Measurements from ENCODE around the gene RPP25L. TPM values are rescaled to one million over a fixed set of nuclear protein-coding genes. Genes with fewer than 3 reads are reported as not detected.
A peak's percentile ranks its signal among the peaks of the same experiment; 100 is the strongest.

The RPP25L gene
- total RNA-seq = 10 to 100 TPM; 52.1 to 53.2 TPM

GRCh38 chr9:34611811-34612787, at the start of gene RPP25L:
Gene RPP25L (minus strand): TSS chr9:34612097. CDS start chr9:34611296, 801 bp downstream.
- Histone ChIP-seq H3K36me3 (peaks cover 9 to 10% of the 10 kb centered on the region in 2 donors), H3K9me3 (no peaks in the 10 kb centered on the region), H3K27me3 (replicated peaks; ENCODE audit: insufficient read depth) (no peaks in the 10 kb centered on the region), H3K27ac (peak within 1 kb of the TSS; percentile 76 to 89), H3K4me3 (peak within 1 kb of the TSS; percentile 69 to 70), H3K4me1 (replicated peaks) (peaks cover 4% of the 10 kb centered on the region)
- DNase-seq (ENCODE audit: low spot score) = peak; percentile 82
- TF ChIP-seq POLR2A (IDR thresholded peaks at IDR 0.05) (peak; percentile 98), CTCF (IDR thresholded peaks at IDR 0.05) (peak in 2 of 4 experiments; percentile 14 to 21), POLR2AphosphoS5 (IDR thresholded peaks at IDR 0.05) (peak; percentile 91)
- WGBS = under 1% methylated on average over 77 of the region's 77 CpGs
- intact Hi-C loops (cut with DNase I) = loop anchor here (2.0 kb wide), 1 partner anchor 25 kb away; the partner anchor contains the start of gene SIGMAR1

DNA sequence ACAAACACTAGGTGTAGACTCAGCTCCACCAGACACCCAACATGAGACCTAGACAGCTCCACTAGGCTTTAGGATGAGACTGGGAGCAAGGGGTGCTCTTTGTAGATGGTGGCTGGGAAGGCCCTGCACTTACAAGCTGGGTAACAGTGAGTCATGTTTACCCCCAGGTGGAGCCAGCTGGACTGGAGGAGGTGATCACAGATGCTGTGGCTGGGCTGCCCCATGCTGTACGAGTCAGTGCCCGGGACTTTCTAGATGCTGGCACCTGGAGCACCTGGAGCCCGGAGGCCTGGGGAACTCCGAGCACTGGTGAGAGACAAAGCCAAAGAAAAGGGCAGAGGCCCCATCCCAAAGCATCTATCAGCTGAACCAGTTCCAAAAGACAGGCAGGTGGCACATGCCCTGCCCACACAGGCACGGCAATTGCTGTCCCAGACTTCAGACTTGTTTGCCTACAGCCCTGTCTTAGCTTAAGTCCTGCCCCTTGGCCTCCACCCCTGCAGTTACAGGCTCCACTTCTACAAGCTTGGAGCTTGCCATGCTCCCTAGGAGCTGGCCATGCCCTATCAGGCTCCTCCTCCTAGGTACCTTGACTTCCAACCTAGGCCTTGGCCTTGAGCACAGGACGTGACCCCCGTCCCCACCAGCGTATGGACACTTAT, 47.8 kb upstream of the RPP25L start:
- no peak overlapping the region for H3K4me3 ChIP-seq
- peaks cover 4% of the 10 kb centered on the region for H3K4me1 ChIP-seq (replicated peaks)
- no peaks in the 10 kb centered on the region for H3K36me3 ChIP-seq
- 69% methylated on average over 6 of the region's 8 CpGs for WGBS
- TF ChIP-seq POLR2AphosphoS5 (IDR thresholded peaks at IDR 0.05) = no peak
- no peak for TF ChIP-seq POLR2A (IDR thresholded peaks at IDR 0.05)
- no peak for TF ChIP-seq CTCF (IDR thresholded peaks at IDR 0.05)
- no peak overlapping the region for H3K27ac ChIP-seq
- DNase-seq (ENCODE audit: low spot score) = no peak
- intact Hi-C loops (cut with DNase I) = no loop called here
- no peaks in the 10 kb centered on the region for H3K9me3 ChIP-seq
- H3K27me3 ChIP-seq (replicated peaks; ENCODE audit: insufficient read depth) = no peaks in the 10 kb centered on the region

DNA sequence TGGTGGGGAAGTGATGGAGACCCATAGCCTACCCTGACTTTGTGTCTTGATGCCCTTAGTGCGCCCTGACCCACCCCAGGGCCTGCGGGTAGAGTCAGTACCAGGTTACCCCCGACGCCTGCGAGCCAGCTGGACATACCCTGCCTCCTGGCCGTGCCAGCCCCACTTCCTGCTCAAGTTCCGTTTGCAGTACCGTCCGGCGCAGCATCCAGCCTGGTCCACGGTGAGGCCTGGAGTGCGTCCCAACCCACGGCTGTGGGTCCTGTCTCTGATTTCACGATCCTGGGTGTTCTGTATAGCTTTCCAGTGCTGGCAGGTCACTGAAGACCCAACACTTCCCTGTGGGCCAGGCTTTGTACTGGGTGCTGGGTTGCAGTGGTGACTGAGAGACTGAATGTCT, 46.6 kb upstream of the RPP25L start:
- intact Hi-C loops (cut with DNase I) = no loop called here
- Histone ChIP-seq H3K27me3 (replicated peaks; ENCODE audit: insufficient read depth) (no peaks in the 10 kb centered on the region), H3K4me3 (no peak overlapping the region), H3K36me3 (no peaks in the 10 kb centered on the region), H3K4me1 (replicated peaks) (peaks cover 15% of the 10 kb centered on the region), H3K27ac (no peak overlapping the region), H3K9me3 (no peaks in the 10 kb centered on the region)
- TF ChIP-seq POLR2AphosphoS5 (IDR thresholded peaks at IDR 0.05) = no peak
- no peak for DNase-seq (ENCODE audit: low spot score)
- 90% methylated on average over 14 of the region's 14 CpGs for WGBS

DNA sequence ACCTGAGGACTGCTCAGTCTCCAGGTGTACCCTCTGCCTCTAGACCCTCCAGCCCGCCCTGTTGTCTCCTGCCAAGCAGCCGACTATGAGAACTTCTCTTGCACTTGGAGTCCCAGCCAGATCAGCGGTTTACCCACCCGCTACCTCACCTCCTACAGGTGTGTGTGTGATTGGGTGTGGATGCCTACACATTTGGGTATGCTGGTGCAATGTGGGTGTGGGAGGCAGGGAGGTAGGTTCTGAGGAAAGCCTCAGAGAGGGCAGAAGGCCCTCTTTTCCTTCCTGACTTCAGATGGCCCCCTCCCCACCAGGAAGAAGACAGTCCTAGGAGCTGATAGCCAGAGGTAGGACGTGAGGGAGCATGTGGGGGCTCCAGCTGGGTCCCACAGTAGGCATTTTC, 45.1 kb upstream of the RPP25L start:
- Histone ChIP-seq H3K9me3 (no peaks in the 10 kb centered on the region), H3K36me3 (no peaks in the 10 kb centered on the region), H3K27me3 (replicated peaks; ENCODE audit: insufficient read depth) (no peaks in the 10 kb centered on the region), H3K27ac (no peak overlapping the region), H3K4me3 (no peak overlapping the region), H3K4me1 (replicated peaks) (peaks cover 16% of the 10 kb centered on the region)
- TF ChIP-seq CTCF (IDR thresholded peaks at IDR 0.05) (no peak), POLR2AphosphoS5 (IDR thresholded peaks at IDR 0.05) (no peak), POLR2A (IDR thresholded peaks at IDR 0.05) (no peak)
- WGBS = 79% methylated on average over 5 of the region's 5 CpGs
- intact Hi-C loops (cut with DNase I) = no loop called here
- no peak for DNase-seq (ENCODE audit: low spot score)

GRCh38 chr9:34655394-34655793, 43.5 kb upstream of the RPP25L start:
- intact Hi-C loops (cut with DNase I) = no loop called here
- H3K4me3 ChIP-seq = no peak overlapping the region
- no peaks in the 10 kb centered on the region for H3K36me3 ChIP-seq
- H3K9me3 ChIP-seq = no peaks in the 10 kb centered on the region
- peak overlapping the region; percentile 38 to 62 for H3K27ac ChIP-seq
- peaks cover 20% of the 10 kb centered on the region for H3K4me1 ChIP-seq (replicated peaks)
- DNase-seq (ENCODE audit: low spot score) = no peak
- WGBS = 54% methylated on average over 5 of the region's 5 CpGs
- TF ChIP-seq CTCF (IDR thresholded peaks at IDR 0.05) (no peak), POLR2A (IDR thresholded peaks at IDR 0.05) (no peak), POLR2AphosphoS5 (IDR thresholded peaks at IDR 0.05) (no peak)
- H3K27me3 ChIP-seq (replicated peaks; ENCODE audit: insufficient read depth) = no peaks in the 10 kb centered on the region
